Measurements from ENCODE around the gene MS4A13. TPM values are rescaled to one million over a fixed set of nuclear protein-coding genes. Genes with fewer than 3 reads are reported as not detected.
"Not testable (repeated sequence)": the region's sequence is repeated elsewhere in the genome, so short reads cannot be mapped to it uniquely, and the experiment has no call there.

Gene MS4A13
- total RNA-seq, 2 experiments from 2014 or later: not detected

GRCh38 chr11:60504219-60504905, 10.8 kb upstream of the MS4A13 start:
- CTCF ChIA-PET (ENCODE audit: unreplicated experiment): no interaction called here

GRCh38 chr11:60509609-60510008, 5.6 kb upstream of the MS4A13 start:
- H3K36me3 ChIP-seq (ENCODE audit: insufficient read depth, low read length); H3K9me3 ChIP-seq (ENCODE audit: low read length); H3K27ac ChIP-seq (ENCODE audit: low read depth, low read length, poor library complexity, severe bottlenecking); CTCF ChIA-PET (ENCODE audit: unreplicated experiment); H4K20me1 ChIP-seq (ENCODE audit: insufficient read depth, low read length); H3K4me2 ChIP-seq (ENCODE audit: low read length); H3K79me2 ChIP-seq (ENCODE audit: insufficient read depth, low read depth, low read length); DNase-seq (ENCODE audit: low spot score); H2AFZ ChIP-seq (ENCODE audit: low read length); H3K9me2 ChIP-seq (ENCODE audit: insufficient read depth, low read length); BruUV-seq (replicated peaks); H3K4me3 ChIP-seq (ENCODE audit: low read depth, low read length, poor library complexity, severe bottlenecking); intact Hi-C loops (cut with micrococcal nuclease; ENCODE audit: unreplicated experiment): not testable (repeated sequence)
- POLR2A ChIA-PET: interaction anchor here (0.8 kb wide), 2 partner anchors 10 to 86 kb away, joined by 3 read pairs; no protein-coding TSS in a partner anchor
- H3K4me1 ChIP-seq (ENCODE audit: insufficient read depth, low read length, poor library complexity, severe bottlenecking): peaks cover 11% of the 10 kb centered on the region

More at GRCh38 chr11:60504219-60504905, 10.8 kb upstream of the MS4A13 start:
- peaks cover 4% of the 10 kb centered on the region; the same call in 1 of the 2 replicates for H3K36me3 ChIP-seq (ENCODE audit: insufficient read depth, low read length)
- H3K9me3 ChIP-seq (ENCODE audit: low read length): no peaks in the 10 kb centered on the region; the same call in 1 of the 2 replicates
- no peak overlapping the region for H3K27ac ChIP-seq (ENCODE audit: low read depth, low read length, poor library complexity, severe bottlenecking)
- H3K4me2 ChIP-seq (ENCODE audit: low read length): no peak overlapping the region
- H3K4me1 ChIP-seq (ENCODE audit: insufficient read depth, low read length, poor library complexity, severe bottlenecking): peaks cover 16% of the 10 kb centered on the region
- no peaks in the 10 kb centered on the region for H3K79me2 ChIP-seq (ENCODE audit: insufficient read depth, low read depth, low read length)
- no peak for DNase-seq (ENCODE audit: low spot score)
- H2AFZ ChIP-seq (ENCODE audit: low read length): no peak overlapping the region
- TF ChIP-seq EZH2phosphoT487 (IDR thresholded peaks at IDR 0.05; ENCODE audit: borderline replicate concordance, low read depth, low read length): no peak
- TF ChIP-seq CTCF (conservative IDR thresholded peaks at IDR 0.05; ENCODE audit: low read length): no peak
- POLR2A ChIA-PET: interaction anchor here (0.6 to 1.0 kb wide), 2 partner anchors 10 to 14 kb away, joined by 3 read pairs; no protein-coding TSS in a partner anchor
- H4K20me1 ChIP-seq (ENCODE audit: insufficient read depth, low read length): no peaks in the 10 kb centered on the region
- H3K4me3 ChIP-seq (ENCODE audit: low read depth, low read length, poor library complexity, severe bottlenecking): no peak overlapping the region
- H3K9me2 ChIP-seq (ENCODE audit: insufficient read depth, low read length): no peaks in the 10 kb centered on the region
- intact Hi-C loops (cut with micrococcal nuclease; ENCODE audit: unreplicated experiment): no loop called here
- no TSS peak for BruUV-seq (replicated peaks)

- H2AFZ ChIP-seq (ENCODE audit: low read length); H3K4me2 ChIP-seq (ENCODE audit: low read length); H3K79me2 ChIP-seq (ENCODE audit: insufficient read depth, low read depth, low read length); H3K9me3 ChIP-seq (ENCODE audit: low read length); H3K4me3 ChIP-seq (ENCODE audit: low read depth, low read length, poor library complexity, severe bottlenecking); DNase-seq (ENCODE audit: low spot score); H3K9me2 ChIP-seq (ENCODE audit: insufficient read depth, low read length); H3K36me3 ChIP-seq (ENCODE audit: insufficient read depth, low read length); H3K27ac ChIP-seq (ENCODE audit: low read depth, low read length, poor library complexity, severe bottlenecking); CTCF ChIA-PET (ENCODE audit: unreplicated experiment); BruUV-seq (replicated peaks); intact Hi-C loops (cut with micrococcal nuclease; ENCODE audit: unreplicated experiment); POLR2A ChIA-PET; H4K20me1 ChIP-seq (ENCODE audit: insufficient read depth, low read length): not testable (repeated sequence)
- peaks cover 11% of the 10 kb centered on the region for H3K4me1 ChIP-seq (ENCODE audit: insufficient read depth, low read length, poor library complexity, severe bottlenecking)
These were observed 5.0 kb upstream of the MS4A13 start for GRCh38 chr11:60510209-60510608.

All from OCI-LY7 (cell line).